Measurements from ENCODE around the gene RNF157. TPM values are rescaled to one million over a fixed set of nuclear protein-coding genes. Genes with fewer than 3 reads are reported as not detected.

Gene RNF157
- polyA plus RNA-seq, 1 experiment = 0.50 TPM

- no peak for DNase-seq (ENCODE audit: low read depth)
- Histone ChIP-seq H3K4me3 (ENCODE audit: low read depth, low read length) (no peak overlapping the region), H3K36me3 (ENCODE audit: control insufficient read depth, insufficient read depth, low read length) (no peaks in the 10 kb centered on the region), H3K27me3 (ENCODE audit: control insufficient read depth, insufficient read depth, low read length) (no peaks in the 10 kb centered on the region)
- POLR2A ChIA-PET = interaction anchor here (0.6 kb wide), 1 partner anchor 59 kb away, joined by 16 read pairs; no protein-coding TSS in a partner anchor
- CTCF ChIA-PET = interaction anchor here (0.8 to 1.3 kb wide), 4 partner anchors 10 to 130 kb away, joined by 3 read pairs; partner anchors contain the start of gene UBALD2
- TF ChIP-seq, protein P1, sequence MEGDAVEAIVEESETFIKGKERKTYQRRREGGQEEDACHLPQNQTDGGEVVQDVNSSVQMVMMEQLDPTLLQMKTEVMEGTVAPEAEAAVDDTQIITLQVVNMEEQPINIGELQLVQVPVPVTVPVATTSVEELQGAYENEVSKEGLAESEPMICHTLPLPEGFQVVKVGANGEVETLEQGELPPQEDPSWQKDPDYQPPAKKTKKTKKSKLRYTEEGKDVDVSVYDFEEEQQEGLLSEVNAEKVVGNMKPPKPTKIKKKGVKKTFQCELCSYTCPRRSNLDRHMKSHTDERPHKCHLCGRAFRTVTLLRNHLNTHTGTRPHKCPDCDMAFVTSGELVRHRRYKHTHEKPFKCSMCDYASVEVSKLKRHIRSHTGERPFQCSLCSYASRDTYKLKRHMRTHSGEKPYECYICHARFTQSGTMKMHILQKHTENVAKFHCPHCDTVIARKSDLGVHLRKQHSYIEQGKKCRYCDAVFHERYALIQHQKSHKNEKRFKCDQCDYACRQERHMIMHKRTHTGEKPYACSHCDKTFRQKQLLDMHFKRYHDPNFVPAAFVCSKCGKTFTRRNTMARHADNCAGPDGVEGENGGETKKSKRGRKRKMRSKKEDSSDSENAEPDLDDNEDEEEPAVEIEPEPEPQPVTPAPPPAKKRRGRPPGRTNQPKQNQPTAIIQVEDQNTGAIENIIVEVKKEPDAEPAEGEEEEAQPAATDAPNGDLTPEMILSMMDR (IDR thresholded peaks at IDR 0.05; ENCODE audit: insufficient read depth, low read depth, low read length) = no peak
These were observed 11.3 kb upstream of the RNF157 start for GRCh38 chr17:76251478-76252039.

DNA sequence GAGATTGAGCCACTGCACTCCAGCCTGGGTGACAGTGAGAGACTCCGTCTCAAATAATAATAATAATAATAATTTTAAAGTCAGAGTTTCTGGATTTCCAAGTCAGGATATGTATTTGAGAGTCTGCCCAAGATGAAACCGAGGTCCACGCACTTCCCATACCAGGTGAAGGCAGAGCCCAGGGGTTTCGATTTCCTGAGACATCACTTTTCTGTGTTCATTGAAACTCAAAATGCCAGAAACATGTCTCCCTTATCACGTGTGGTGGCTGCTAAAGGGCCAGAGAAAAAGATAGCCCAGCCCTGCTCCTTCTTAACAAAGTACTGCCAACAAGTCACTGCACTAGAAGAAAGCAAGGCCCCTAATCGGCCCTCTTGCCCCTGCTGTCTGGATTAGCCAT is 9.8 kb upstream of the RNF157 start:
- no peaks in the 10 kb centered on the region for H3K36me3 ChIP-seq (ENCODE audit: control insufficient read depth, insufficient read depth, low read length)
- CTCF ChIA-PET = interaction anchor here (1.3 kb wide), 1 partner anchor 129 kb away, joined by 3 read pairs; no protein-coding TSS in a partner anchor
- POLR2A ChIA-PET = no interaction called here
- no peak overlapping the region for H3K4me3 ChIP-seq (ENCODE audit: low read depth, low read length)
- H3K27me3 ChIP-seq (ENCODE audit: control insufficient read depth, insufficient read depth, low read length) = 0 out of 2 replicates have a peak, but pooled peaks cover 2% of the 10 kb centered on the region
- DNase-seq (ENCODE audit: low read depth) = no peak
- TF ChIP-seq, protein P1 (IDR thresholded peaks at IDR 0.05; ENCODE audit: insufficient read depth, low read depth, low read length) = no peak

GRCh38 chr17:76248013-76248782 is 7.9 kb upstream of the RNF157 start:
- Histone ChIP-seq H3K27me3 (ENCODE audit: control insufficient read depth, insufficient read depth, low read length) (peaks cover 7% of the 10 kb centered on the region; the same call in 1 of the 2 replicates), H3K4me3 (ENCODE audit: low read depth, low read length) (no peak overlapping the region), H3K36me3 (ENCODE audit: control insufficient read depth, insufficient read depth, low read length) (no peaks in the 10 kb centered on the region)
- POLR2A ChIA-PET = no interaction called here
- TF ChIP-seq, protein P1 (IDR thresholded peaks at IDR 0.05; ENCODE audit: insufficient read depth, low read depth, low read length) = no peak
- CTCF ChIA-PET = interaction anchor here (0.7 to 1.4 kb wide), 2 partner anchors 31 to 122 kb away, joined by 3 to 4 read pairs; no protein-coding TSS in a partner anchor
- DNase-seq (ENCODE audit: low read depth) = no peak

DNA sequence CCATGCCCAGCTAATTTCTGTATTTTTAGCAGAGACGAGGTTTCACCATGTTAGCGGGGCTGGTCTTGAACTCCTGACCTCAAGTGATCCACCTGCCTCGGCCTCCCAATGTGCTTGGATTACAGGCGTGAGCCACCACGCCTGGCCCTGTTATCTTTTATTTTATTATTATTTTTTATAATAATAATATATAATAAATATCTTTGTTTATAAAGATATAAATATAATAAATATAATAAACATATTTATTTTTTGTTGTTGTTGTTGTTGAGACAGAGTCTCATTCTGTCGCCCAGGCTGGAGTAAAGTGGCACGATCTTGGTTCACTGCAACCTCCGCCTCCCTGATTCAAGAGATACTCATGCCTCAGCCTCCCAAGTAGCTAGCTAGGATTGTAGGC is 7.0 kb upstream of the RNF157 start:
- no peak overlapping the region for H3K4me3 ChIP-seq (ENCODE audit: low read depth, low read length)
- POLR2A ChIA-PET = no interaction called here

More for the DNA sequence above, 7.0 kb upstream of the RNF157 start:
- CTCF ChIA-PET = interaction anchor here (1.4 kb wide), 1 partner anchor 121 kb away, joined by 3 read pairs; no protein-coding TSS in a partner anchor
- no peaks in the 10 kb centered on the region for H3K36me3 ChIP-seq (ENCODE audit: control insufficient read depth, insufficient read depth, low read length)
- peaks cover 7% of the 10 kb centered on the region for H3K27me3 ChIP-seq (ENCODE audit: control insufficient read depth, insufficient read depth, low read length)
- no peak for DNase-seq (ENCODE audit: low read depth)
- TF ChIP-seq, protein P1 (IDR thresholded peaks at IDR 0.05; ENCODE audit: insufficient read depth, low read depth, low read length) = no peak
